Lower leg skin (tissue), 4 donors: ENCODE data around the gene KIAA1671. TPM values are rescaled to one million over a fixed set of nuclear protein-coding genes. Genes with fewer than 3 reads are reported as not detected.

Experiments used
- DNase-seq, 2 donors: peaks; one replicate each; pipeline ENCODE4 v3.0.0-alpha.2; 2019; ENCODE audit warnings: low spot score in 2 of 2
- H3K4me3 ChIP-seq: fragments of 200-600 bp; sonication (generic); 2 replicates; pipeline ENCODE4 v1.5.1; 2017; ENCODE audit warnings: mild to moderate bottlenecking, low read depth; ENCODE audit not compliant: poor library complexity, severe bottlenecking
- CTCF ChIP-seq, 3 donors: fragments of 450-650 bp; IDR thresholded peaks; one replicate each; pipeline ENCODE4 v1.5.1; 2016; ENCODE audit warnings: antibody characterized with exemption in 3 of 3, mild to moderate bottlenecking in 3 of 3, moderate library complexity in 2 of 3
- POLR2A ChIP-seq, 2 donors: fragments of 450-650 bp; IDR thresholded peaks; one replicate each; pipeline ENCODE4 v1.6.1; 2016 to 2017; ENCODE audit warnings: antibody characterized with exemption in 2 of 2, mild to moderate bottlenecking in 1 of 2, moderate library complexity in 1 of 2
- WGBS, 2 donors: methylation state at CpG; one replicate each; pipeline ENCODE4 v1.1.5; 2018; 5-methylcytosine and 5-hydroxymethylcytosine counted together
- intact Hi-C: fragments of 100-400 bp; cut with DNase I; formaldehyde crosslinking; loops from one replicate; pipeline ENCODE4 v1.15.0; 2023; ENCODE audit warnings: low total_unique reads
- total RNA-seq, 4 donors: library from RNA; depleted of rRNA; stranded (reverse); fragments of >200 nt; gene quantifications; one replicate each; pipeline ENCODE4 v1.1.0, GENCODE V29; 2016

The KIAA1671 gene
- total RNA-seq, 4 donors from 2014 or later: 60.0 to 87.8 (median 85.1) TPM

GRCh38 chr22:25083807-25084200 lies 131.3 kb downstream of the KIAA1671 start:
- H3K4me3 ChIP-seq: no peak overlapping the region
- no peak for TF ChIP-seq POLR2A (IDR thresholded peaks at IDR 0.05)
- intact Hi-C loops: no loop called here
- DNase-seq: no peak
- WGBS, 2 donors: 83 to 85% methylated on average over 6 of the region's 6 CpGs

- TF ChIP-seq CTCF (IDR thresholded peaks at IDR 0.05) (no peak), POLR2A (IDR thresholded peaks at IDR 0.05) (no peak)
- no peak for DNase-seq
- WGBS, 2 donors: 83% methylated on average over 9 of the region's 9 CpGs
- intact Hi-C loops: no loop called here
- no peak overlapping the region for H3K4me3 ChIP-seq
These were observed 132.0 kb downstream of the KIAA1671 start for GRCh38 chr22:25084405-25085107.

- H3K4me3 ChIP-seq: no peak overlapping the region
- 72 to 79% methylated on average over 6 of the region's 6 CpGs for WGBS, 2 donors
- intact Hi-C loops: no loop called here
- no peak for DNase-seq
- no peak for TF ChIP-seq CTCF (IDR thresholded peaks at IDR 0.05)
- no peak for TF ChIP-seq POLR2A (IDR thresholded peaks at IDR 0.05)
These were observed 132.6 kb downstream of the KIAA1671 start for GRCh38 chr22:25085156-25085555.

- DNase-seq: peak; percentile 22 to 89
- H3K4me3 ChIP-seq: no peak overlapping the region
- 41 to 53% methylated on average over 14 of the region's 14 CpGs for whole genome bisulfite sequencing, 2 donors
- no peak for TF ChIP-seq POLR2A (IDR thresholded peaks at IDR 0.05)
- no peak for TF ChIP-seq CTCF (IDR thresholded peaks at IDR 0.05)
- intact Hi-C loops: no loop called here
These were observed 133.7 kb downstream of the KIAA1671 start for GRCh38 chr22:25085930-25086901.

- no peak overlapping the region for H3K4me3 ChIP-seq
- TF ChIP-seq CTCF (IDR thresholded peaks at IDR 0.05) (no peak), POLR2A (IDR thresholded peaks at IDR 0.05) (no peak)
- intact Hi-C loops: no loop called here
- DNase-seq: no peak
- 79 to 81% methylated on average over 5 of the region's 5 CpGs for WGBS, 2 donors
These were observed 134.4 kb downstream of the KIAA1671 start for GRCh38 chr22:25086902-25087282.

GRCh38 chr22:25090225-25090890 lies 137.8 kb downstream of the KIAA1671 start:
- intact Hi-C loops: no loop called here
- WGBS, 2 donors: 73 to 84% methylated on average over 9 of the region's 9 CpGs
- no peak overlapping the region for H3K4me3 ChIP-seq
- no peak for DNase-seq
- TF ChIP-seq CTCF (IDR thresholded peaks at IDR 0.05): no peak
- TF ChIP-seq POLR2A (IDR thresholded peaks at IDR 0.05): no peak
